Testis (tissue), 3 donors: Measurements from ENCODE around the gene ADAMTS7. TPM values are rescaled to one million over a fixed set of nuclear protein-coding genes. Genes with fewer than 3 reads are reported as not detected.
"Not testable (repeated sequence)": the region's sequence is repeated elsewhere in the genome, so short reads cannot be mapped to it uniquely, and the experiment has no call there.

ENCODE experiments used
- DNase-seq: peaks from one replicate; pipeline ENCODE4 v3.0.0-alpha.2; 2019
- H3K27ac ChIP-seq, 2 donors: fragments of 200-600 bp; sonication (generic); one replicate each; pipeline ENCODE4 v1.5.1; 2019
- H3K27me3 ChIP-seq: fragments of 200-600 bp; sonication (generic); one replicate; pipeline ENCODE4 v1.5.1; 2019
- H3K36me3 ChIP-seq: fragments of 200-600 bp; sonication (generic); one replicate; pipeline ENCODE4 v1.5.1; 2017; ENCODE audit warnings: low read depth; ENCODE audit errors: missing control alignments
- H3K4me1 ChIP-seq: fragments of 200-600 bp; sonication (generic); one replicate; pipeline ENCODE4 v1.5.1; 2019
- H3K4me3 ChIP-seq, 2 donors: fragments of 200-600 bp; sonication (generic); one replicate each; pipeline ENCODE4 v1.5.1; 2017 to 2019
- H3K9me3 ChIP-seq: fragments of 200-600 bp; sonication (generic); one replicate; pipeline ENCODE4 v1.5.1; 2017
- POLR2A ChIP-seq: fragments of 450-650 bp; IDR thresholded peaks from one replicate; pipeline ENCODE4 v1.6.1; 2017; ENCODE audit warnings: antibody characterized with exemption, mild to moderate bottlenecking, moderate library complexity
- WGBS, 2 donors: methylation state at CpG; one replicate each; pipeline ENCODE4 v1.1.5; 2018; 5-methylcytosine and 5-hydroxymethylcytosine counted together
- intact Hi-C: fragments of 100-400 bp; cut with DNase I; formaldehyde crosslinking; loops from one replicate; pipeline ENCODE4 v1.15.1; 2023; ENCODE audit warnings: low total_unique reads
- polyA plus RNA-seq: library from polyadenylated mRNA; stranded (reverse); fragments of 350-450 nt; fragmentation: Illumina TruSeq; extraction: RNeasy Lipid Tissue Mini Kit (QIAGEN cat#74804); gene quantifications from one replicate; pipeline ENCODE4 v1.2.3, GENCODE V29; 2014; ENCODE audit warnings: low read depth, low replicate concordance; ENCODE audit not compliant: insufficient read depth
- total RNA-seq, 2 donors: library from RNA; depleted of rRNA; stranded (reverse); fragments of >200 nt; gene quantifications; one replicate each; pipeline ENCODE4 v1.2.3, GENCODE V29; 2016
- TF ChIP-seq, protein P1 (sequence below), 3 experiments: fragments of 450-650 bp in 2 of 3; fragments of 200-600 bp in 1 of 3; sonication (generic) in 1 of 3; IDR thresholded peaks; one replicate each; pipeline ENCODE4 v1.5.1; 2016 to 2019; ENCODE audit warnings: antibody characterized with exemption in 3 of 3, mild to moderate bottlenecking in 2 of 3, moderate library complexity in 1 of 3

ADAMTS7 gene
- total and polyA plus RNA-seq, 3 donors from 2014 or later = 5.7 to 11.9 (median 11.6) TPM

DNA sequence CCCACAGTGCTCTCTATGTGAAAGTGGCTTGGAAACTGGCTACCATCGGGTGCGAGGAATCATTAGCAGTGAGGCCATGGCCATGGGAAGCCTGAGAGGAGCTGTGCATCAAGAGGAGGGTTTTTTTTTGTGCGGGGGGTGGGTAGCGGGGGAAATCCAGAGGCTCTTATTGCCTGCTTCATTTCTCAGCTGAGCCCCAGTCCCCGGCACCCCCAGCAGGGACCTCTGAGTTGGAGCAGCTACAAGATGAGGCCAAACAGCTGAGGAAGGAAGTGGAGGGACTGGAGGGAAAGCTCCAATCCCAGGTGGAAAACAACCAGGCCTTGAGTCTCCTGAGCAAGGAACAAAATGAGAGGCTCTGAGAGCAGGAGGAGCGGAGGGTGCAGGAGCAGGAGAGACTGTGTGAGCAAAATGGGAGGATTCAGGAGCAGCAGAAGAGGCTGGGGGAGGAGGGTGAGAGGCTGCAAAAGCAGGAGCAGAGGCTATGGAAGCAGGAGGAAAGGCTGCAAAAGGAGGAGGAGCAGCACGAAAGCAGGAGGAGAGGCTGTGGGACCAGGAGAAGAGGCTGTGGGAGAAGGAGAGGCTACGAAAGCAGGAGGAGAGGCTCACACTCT, 76.7 kb downstream of the ADAMTS7 start:
- Histone ChIP-seq H3K4me1 (no peaks in the 10 kb centered on the region), H3K9me3 (no peaks in the 10 kb centered on the region), H3K36me3 (no peaks in the 10 kb centered on the region), H3K4me3 (no peak overlapping the region), H3K27ac (no peak overlapping the region), H3K27me3 (no peaks in the 10 kb centered on the region)
- 80 to 86% methylated on average over 8 of the region's 8 CpGs for whole genome bisulfite sequencing, 2 donors
- TF ChIP-seq POLR2A = no peak
- TF ChIP-seq, protein P1, sequence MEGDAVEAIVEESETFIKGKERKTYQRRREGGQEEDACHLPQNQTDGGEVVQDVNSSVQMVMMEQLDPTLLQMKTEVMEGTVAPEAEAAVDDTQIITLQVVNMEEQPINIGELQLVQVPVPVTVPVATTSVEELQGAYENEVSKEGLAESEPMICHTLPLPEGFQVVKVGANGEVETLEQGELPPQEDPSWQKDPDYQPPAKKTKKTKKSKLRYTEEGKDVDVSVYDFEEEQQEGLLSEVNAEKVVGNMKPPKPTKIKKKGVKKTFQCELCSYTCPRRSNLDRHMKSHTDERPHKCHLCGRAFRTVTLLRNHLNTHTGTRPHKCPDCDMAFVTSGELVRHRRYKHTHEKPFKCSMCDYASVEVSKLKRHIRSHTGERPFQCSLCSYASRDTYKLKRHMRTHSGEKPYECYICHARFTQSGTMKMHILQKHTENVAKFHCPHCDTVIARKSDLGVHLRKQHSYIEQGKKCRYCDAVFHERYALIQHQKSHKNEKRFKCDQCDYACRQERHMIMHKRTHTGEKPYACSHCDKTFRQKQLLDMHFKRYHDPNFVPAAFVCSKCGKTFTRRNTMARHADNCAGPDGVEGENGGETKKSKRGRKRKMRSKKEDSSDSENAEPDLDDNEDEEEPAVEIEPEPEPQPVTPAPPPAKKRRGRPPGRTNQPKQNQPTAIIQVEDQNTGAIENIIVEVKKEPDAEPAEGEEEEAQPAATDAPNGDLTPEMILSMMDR (IDR thresholded peaks at IDR 0.05) = no peak
- intact Hi-C loops = no loop called here
- no peak for DNase-seq

DNA sequence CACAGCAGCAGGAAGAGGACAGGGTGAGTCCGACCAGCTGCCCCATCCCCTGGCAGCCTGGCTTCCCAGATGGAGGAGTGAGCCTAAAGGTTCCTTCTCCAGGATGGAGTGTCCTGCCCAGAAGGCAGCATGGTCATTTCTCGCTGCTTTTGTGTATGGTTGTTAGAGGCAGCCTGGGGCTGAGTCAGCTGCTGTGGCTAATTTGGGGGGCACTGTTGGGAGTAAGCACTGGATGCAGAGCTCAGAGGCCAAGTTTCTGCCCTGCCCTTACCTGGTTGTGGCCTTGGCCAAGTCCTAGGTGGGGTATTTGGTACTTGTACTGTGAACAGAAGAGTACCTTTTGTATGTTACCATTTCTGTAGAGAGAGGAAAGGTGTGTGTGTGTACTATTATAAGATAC, 78.6 kb downstream of the ADAMTS7 start:
- TF ChIP-seq, protein P1 (IDR thresholded peaks at IDR 0.05) = no peak
- intact Hi-C loops = no loop called here

DNA sequence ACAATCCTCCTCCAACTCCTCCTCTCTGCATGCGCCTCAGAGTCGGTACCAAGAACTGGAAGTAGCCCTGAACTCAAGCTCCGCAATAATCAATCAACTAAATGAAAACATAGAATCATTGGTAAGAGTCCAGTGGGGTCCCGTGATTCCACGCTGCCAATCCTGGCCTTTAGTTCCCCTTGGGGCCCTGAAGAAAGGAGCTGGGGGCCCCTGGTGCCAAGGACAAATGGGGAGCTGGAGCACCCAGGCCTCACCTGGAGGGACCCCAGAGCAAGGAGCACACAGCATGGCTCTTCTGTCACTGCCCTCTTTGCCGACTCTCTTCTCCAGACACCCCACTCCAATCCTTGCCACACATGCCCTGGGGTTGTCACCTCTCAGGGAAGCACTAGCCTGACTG, 80.3 kb downstream of the ADAMTS7 start:
- TF ChIP-seq, protein P1 (IDR thresholded peaks at IDR 0.05) = no peak
- no peak for TF ChIP-seq POLR2A
- no peak for DNase-seq
- WGBS, 2 donors = 91 to 93% methylated on average over 5 to 6 of the region's 6 CpGs
- H3K4me1 ChIP-seq = no peaks in the 10 kb centered on the region
- H3K36me3 ChIP-seq = no peaks in the 10 kb centered on the region
- intact Hi-C loops = no loop called here
- H3K27ac ChIP-seq = no peak overlapping the region
- H3K4me3 ChIP-seq = no peak overlapping the region
- H3K27me3 ChIP-seq = no peaks in the 10 kb centered on the region
- H3K9me3 ChIP-seq = no peaks in the 10 kb centered on the region

More for the DNA sequence above, 78.6 kb downstream of the ADAMTS7 start:
- no peaks in the 10 kb centered on the region for H3K4me1 ChIP-seq
- H3K4me3 ChIP-seq = no peak overlapping the region
- no peaks in the 10 kb centered on the region for H3K9me3 ChIP-seq
- no peak overlapping the region for H3K27ac ChIP-seq
- no peak for DNase-seq
- no peaks in the 10 kb centered on the region for H3K27me3 ChIP-seq
- 80 to 86% methylated on average over 1 of the region's 2 CpGs for WGBS, 2 donors
- H3K36me3 ChIP-seq = no peaks in the 10 kb centered on the region

DNA sequence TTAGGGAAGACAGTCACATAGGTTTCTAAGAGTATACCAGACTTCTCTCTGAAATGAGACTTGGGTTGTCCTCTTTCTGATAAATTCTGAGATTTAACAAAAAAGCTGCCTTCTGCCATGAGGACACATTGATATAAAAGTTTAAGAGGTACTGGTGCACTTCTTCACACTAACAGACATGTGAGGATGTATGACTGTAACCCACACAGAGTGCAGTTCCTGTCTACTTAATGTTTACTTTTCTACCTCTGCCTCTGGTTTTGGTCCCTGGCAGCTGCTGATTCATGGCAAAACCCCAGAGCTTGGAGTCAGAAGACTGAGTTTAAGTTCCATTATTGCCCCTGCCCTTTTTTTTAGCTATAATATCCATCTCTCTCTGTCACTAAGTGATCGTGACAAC, 82.8 kb downstream of the ADAMTS7 start:
- H3K4me3 ChIP-seq, DNase-seq, intact Hi-C loops, H3K9me3 ChIP-seq, H3K36me3 ChIP-seq, H3K4me1 ChIP-seq, H3K27ac ChIP-seq, H3K27me3 ChIP-seq: not testable (repeated sequence)
- WGBS, 2 donors = 50 to 57% methylated on average over 1 of the region's 1 CpG

DNA sequence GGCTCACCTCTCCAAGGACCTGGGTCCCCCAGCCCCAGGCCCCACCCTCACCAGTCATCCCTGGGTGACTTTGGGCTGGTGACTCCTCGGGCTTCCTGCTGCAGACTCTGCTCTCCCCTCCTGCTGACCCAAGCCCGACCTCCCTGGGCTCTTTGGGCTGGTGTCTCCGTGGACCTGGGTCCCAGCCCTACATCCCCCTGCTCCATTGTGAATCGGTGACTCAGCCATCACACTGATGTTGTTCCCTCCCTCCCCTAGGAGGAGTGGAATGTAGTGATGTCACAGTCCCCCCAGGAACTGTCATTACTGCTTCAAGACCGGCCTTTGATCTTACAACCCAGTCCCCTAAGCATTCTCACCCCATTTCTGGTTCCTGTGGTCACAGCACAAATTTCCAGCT, 83.7 kb downstream of the ADAMTS7 start:
- H3K4me3 ChIP-seq = no peak overlapping the region
- H3K36me3 ChIP-seq = no peaks in the 10 kb centered on the region
- no peaks in the 10 kb centered on the region for H3K27me3 ChIP-seq
- no peaks in the 10 kb centered on the region for H3K9me3 ChIP-seq
- DNase-seq = no peak
- no peaks in the 10 kb centered on the region for H3K4me1 ChIP-seq
- WGBS, 2 donors = 84% methylated on average over 5 of the region's 5 CpGs
- intact Hi-C loops = no loop called here
- H3K27ac ChIP-seq = no peak overlapping the region
- TF ChIP-seq, protein P1 (IDR thresholded peaks at IDR 0.05) = no peak
- no peak for TF ChIP-seq POLR2A
